GM21619 (cell line): ENCODE measurements around the gene LARP4B.

Source experiments
- ATAC-seq: cut with Tn5 transposase; IDR thresholded peaks from one replicate; pipeline ENCODE4 v1.9.1; 2021; ENCODE audit not compliant: unreplicated experiment

Gene LARP4B

DNA sequence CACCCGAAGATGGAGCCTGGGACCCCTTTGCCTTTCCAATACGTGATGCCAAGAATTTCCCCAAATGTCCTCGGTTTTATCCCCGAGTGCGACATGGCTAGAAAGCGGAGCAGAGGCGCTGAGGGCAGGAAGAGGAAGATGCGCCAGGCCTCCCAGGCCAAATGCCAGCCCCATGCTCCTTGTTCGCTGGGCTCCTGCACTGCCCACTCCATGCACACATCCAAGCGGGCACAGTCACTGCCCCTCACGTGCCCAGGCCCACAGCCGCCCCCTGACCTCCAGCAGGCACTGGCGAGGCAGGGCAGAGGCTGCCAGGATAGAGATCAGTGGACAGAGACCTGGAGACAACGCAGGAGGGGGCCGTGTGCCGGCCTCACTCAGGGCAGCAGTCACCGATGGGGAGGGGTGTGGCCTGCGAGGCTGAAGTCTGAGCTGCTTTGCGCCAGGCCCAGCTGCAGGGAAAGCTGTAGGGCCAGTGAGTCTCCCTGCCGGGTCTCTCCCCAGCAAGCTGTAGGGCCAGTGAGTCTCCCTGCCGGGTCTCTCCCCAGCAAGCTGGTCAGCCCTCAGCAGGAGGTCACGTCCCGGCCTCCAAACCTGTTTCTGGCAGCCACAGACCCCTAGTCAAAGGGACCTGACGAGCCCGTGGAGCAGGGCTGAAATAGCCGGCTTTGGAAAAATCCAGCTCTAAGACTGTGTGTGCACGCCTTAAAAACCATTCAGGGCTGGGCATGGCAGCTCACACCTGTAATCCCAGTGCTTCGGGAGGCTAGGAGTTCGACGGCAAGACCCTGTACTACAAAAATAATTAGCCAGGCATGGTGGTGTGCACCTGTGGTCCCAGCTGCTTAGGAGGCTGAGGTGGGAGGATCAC lies 141.4 kb downstream of the LARP4B start:
- ATAC-seq: no peak

DNA sequence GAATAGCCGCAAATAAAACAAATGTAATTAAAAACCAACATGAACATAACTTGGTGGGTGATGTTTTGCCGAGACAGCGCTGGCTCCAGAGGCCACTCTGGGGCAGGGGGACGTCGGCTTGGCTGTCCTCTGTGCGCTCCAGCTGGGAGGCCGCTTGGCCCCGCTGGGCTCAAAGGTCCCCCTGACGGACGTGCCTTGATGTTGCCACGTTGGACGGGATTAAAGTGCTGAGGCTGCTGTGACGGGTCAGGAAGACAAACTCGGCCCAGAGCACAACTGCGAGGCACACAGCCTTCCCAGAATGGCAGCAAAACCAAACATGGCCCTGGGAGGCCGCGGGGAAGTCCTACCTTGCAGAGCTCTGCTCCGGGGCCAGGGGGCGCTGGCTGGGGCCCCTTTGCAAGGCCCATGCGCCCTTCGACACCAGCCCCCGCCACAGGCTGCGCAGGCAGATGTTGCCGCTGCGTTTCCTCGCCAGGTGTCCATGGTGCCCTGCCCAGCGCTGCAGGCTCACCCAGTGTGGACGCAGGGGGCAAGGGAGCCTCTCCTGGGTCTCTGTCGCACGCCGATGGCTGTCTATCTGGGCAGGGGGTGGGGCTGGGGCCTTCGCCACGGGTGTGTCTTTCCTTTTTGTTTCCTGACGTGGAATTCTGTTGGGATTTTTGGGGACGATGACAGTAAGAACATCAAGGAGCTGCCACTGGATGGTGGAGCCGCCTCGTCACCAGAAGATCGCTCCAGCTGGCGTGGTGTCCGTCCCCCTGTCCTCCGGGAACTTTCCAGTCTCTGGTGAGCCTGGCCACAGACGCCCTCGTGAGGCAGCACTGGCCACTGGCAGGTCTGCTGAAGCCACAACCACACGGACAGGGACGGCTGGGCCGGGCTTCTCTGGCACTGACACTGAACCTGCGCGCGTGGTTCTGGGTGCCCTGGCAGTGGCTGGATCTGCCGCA lies 142.4 kb downstream of the LARP4B start:
- ATAC-seq: no peak

DNA sequence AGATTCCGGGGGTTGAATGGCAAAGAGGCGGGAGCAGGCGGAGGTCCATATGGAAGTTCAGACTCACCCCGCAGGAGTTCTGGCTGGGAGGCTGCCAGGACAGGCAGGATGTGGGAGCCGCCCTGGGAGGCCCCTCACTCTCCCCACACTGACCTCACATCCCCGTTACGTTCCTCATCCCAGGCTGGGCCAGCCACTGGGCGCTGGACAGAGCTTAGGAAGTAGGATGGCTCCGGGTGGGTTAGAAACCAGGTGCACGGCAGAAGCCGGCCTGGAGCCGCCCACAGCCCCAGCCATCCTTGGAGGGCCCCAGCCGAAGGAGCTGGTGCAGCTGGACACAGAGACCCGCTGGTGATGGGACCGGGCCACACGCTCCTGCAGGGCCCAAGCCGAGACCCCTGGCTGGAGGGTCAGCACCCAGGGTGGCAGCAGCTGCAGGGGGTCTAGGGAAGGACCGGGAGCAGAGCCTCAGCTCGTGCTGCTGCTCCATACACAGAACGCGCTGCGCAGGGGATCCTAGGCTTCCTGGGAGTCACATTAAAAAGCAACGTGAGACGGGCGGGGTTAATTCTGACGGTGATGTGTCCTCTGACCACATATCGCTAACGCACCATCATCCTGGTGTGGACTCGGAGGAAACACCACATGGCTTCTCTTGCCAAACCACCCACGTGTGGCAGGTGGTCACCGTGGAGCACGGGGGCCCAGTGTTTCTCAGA lies 143.4 kb downstream of the LARP4B start:
- no peak for ATAC-seq

DNA sequence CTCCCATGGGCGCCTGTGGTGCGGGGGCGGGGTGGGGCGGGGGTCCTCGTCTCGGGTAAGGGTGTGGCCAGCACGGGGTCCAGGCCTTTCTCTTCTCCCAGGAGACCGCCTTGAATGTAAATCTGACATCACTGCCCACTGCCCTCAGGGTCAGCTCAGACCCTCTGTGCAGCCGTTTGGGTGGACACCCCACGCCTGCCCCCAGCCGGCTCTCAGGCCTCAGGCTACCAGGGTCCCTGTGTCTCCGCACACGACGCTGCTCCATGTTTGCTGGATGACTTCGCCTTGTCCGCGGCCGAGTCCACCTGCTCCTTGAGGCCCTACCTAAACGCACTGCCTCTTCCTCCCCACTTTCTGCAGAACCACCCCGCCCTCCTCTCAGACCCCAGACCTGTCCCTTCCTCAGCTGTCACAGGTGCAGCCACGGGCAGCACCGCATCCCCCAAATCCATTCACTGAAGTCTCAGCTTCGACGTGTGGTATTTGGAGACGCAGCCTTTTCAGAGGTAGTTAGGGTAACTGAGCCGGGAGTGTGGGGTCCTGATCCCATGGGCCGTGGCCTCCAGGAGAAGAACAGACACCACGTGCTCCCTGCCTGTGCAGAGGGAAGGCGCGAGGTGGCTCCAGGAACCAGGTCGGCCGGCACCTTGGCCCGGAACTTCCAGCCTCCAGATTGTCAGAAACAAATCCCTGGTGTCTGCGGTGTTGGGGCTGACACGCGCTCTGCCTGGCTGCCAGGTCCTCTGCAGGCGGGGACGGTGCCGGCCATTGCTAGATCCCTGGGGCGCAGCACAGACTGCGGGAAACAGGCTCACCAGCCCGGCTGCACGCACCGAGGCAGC lies 144.7 kb downstream of the LARP4B start:
- no peak for ATAC-seq

DNA sequence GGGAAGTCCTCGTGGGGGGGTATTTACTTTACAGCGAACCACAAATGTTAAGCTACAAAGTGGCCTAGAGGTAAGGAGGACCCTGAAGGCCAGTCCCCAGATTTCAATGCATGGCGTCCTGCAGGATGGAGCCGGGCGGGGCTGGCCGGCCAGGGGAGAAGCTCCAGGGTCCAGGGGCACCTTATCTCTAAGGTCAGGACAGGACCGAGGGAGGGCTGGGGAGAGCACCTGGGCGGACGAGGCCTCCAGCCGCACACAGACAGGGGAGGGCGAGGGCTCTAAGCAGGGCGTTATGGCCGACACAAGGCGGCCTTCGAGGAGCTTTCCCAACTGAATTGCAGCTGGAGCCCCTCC lies 145.7 kb downstream of the LARP4B start:
- ATAC-seq: no peak

DNA sequence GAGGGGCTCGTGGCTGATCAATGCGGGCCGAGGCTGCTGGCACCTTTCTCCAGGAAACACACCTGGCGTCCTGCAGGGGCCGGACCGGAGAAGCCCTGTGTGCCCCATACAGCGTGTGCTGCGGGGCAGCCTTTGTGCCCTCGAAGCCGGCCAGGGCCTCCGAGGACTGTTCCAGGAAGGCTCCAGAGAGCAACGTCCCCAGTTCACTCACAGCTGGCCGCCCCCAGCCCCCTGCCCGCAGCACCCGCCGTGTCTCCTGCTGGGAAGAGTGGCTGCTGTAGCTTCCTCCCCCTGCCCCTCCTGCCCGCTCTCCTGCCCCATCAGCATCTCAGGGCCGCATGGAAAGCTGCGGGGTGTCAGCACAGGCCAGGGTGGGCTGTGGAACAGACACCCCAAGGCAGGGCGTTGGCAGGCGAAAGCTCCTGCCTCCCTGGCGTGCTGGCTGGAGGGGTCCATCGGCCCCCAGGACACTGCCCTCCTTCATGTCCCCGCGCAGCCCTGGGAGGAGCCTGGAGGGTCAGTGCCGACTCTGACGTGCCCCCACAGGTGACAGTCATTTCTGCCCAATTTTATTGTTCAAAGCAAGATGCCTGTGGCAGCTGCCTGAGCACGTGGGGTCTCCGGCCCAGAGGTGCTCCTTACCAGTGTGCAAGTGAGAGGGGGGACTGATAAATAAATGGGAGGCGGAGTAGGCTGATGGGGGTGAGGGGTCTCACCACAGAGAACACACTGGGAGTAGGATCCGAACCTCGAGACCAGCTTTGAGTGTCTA lies 146.2 kb downstream of the LARP4B start:
- no peak for ATAC-seq

DNA sequence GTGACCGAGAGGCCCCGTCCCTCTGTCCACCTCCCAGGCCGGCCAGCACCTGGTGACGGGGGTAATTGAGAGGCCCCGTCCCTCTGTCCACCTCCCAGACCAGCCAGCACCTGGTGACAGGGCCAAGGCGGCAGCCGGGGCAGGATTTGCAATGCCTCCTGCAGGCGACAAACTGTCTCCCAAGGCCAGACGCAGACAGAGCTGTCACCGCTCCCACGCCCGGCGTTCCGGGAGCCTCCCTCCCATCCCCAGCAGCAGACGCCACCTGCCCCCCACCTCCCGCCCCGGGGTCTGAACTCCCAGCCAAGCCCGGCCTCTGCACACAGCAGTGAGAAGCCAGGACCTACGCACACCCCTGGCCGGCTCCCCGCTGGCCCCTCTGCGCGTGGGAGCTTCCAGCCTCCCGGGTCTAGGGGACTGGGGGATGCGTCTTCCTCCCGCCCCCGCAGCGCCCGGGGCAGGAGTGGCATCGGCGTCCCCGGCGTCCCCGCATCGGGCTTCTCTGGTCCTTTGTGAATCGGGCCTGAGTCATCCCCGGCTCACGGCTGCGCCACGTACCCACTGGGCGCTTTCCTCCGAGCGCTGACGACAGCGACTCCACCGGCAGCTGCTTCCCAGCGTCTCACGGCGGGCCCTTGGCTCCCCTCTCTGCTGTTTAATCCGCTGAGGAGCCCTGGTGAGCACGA lies 147.0 kb downstream of the LARP4B start:
- ATAC-seq: no peak

DNA sequence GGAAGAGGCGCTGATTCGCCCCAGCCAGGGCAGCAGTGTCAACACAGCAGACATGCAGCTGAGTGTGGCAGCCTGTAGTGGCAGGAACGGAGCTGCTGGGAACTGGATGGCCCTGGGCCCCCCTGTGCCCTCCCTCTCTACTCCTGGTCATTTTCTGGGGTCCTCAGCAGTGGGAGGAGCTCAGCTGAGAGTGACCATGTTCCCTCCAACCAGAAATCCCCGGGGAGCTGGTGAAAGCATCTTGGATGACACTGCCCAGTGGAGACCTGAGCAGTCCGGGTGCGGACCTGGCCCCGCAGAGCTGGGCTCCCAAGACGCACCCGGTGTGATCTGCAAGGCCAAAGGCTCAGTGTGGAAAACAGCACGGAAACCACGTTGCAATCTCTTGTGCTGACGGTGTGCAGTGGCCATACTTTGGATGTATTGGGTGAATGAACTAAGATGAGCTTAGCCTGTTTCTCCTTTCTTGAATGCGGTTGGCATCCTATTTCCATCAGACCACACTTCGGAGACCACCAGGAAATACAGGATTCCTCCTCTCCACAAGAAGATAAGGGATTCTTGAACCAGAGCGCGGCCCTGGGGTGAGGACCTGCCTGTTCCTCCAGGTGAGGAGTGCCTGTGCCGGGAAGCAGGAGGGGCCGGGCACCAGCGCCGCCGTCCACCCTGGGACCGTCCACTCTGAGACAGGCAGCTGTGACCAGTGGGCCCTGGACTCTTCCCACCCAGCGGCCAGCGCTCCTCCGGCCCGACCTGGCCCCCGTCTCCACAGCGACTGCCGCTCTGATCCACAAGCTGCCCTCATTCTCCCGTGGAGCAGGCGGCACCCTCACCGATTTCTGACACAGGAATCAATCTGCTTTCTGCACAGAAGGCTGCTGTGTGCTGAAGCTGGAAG lies 148.5 kb downstream of the LARP4B start:
- no peak for ATAC-seq

DNA sequence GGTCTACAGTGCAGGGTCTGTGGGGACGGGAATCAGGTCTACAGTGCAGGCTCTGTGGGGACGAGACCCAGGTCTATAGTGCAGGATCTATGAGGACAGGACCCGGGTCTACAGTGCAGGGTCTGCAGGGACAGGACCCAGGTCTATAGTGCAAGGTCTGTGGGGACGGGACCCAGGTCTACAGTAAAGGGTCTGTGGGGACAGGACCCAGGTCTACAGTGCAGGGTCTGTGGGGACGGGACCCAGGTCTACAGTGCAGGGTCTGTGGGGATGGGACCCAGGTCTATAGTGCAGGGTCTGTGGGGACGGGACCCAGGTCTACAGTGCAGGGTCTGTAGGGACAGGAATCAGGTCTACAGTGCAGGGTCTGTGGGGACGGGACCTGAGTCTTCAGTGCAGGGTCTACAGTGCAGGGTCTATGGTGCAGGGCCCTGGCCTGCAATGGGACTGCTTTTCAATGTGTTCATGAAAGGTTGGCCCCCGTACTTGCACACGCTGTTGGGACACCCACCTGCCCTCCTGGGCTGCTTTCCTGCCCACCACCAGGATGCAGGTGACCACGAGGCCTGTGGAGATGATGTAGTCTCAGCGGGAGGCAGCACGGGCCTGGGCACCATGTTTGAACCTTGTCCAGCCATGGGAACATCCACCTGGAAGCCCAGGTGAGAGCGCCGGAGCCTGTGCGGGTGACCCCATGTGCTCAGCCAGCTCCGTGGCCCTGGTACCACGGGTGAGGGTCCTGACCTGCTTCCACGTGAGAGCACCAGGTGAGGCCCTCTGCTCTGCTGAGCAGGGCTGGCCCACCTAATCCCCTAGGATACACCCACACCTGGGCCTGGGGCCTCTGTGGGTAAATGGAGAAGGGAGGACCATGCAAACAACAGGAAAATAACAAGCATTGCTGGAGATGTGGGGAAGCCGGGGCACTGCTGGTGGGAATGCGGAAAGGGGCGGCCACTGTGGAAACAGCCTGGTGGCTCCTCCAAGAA lies 150.7 kb downstream of the LARP4B start:
- no peak for ATAC-seq

DNA sequence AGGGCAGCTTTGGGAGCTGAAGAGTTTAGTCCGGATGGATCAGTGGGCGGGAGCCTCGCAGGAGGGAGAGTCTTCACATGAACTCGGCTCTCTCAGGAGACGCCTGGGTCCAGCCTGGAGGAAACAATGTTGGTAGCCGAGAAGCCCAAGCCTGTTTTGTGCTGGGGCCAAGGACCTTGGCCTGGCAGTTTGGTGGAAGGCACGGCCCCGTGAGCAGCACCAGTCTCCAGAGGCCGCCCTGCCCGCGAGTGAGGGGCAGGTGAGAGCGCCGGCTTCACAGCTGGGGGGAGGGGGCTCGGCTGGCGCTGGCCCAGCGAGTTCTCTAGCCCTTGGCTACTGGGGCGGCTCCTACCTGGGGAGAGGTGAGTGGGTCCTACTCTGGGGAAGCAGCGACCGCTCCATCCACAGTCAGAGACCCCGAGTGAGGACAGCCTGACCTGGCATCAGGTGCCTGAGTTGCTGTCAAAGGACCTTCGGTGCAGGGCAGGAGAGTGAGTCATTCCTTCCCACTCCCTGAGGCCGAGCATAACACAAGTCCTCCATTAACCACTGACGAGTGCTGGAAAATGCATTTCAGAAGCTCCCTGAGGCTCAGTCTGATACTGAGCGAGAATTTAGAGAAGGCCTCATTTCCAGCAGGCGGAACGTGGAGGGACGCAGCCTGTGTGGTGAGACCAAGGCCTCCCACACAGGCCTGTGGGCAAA lies 152.7 kb downstream of the LARP4B start:
- no peak for ATAC-seq

DNA sequence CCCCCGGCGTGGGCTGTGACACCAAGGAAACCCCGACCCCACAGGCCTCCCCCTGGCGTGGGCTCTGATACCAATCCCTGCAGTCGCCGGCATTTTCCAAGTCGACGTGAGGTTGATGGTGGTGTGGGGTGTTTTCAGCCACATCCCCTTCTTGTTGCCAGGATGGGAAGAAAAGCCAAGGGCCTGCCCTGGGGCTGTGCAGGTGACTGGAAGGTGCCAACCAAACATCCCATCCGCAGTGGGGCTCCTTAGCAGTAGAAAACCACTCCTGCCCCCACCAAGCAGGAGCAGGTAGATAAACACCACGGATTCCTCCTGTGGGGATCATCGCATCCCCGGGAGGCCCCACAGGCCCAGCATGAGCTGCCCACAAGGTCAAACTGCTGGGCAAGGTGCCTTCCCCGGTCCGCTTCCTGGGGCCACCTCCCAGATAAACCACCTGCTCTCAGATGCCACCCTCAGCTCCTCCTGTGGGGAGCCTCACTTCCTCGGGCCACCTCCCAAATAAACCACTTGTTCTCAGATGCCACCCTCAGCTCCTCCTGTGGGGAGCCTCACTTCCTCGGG lies 153.5 kb downstream of the LARP4B start:
- no peak for ATAC-seq

DNA sequence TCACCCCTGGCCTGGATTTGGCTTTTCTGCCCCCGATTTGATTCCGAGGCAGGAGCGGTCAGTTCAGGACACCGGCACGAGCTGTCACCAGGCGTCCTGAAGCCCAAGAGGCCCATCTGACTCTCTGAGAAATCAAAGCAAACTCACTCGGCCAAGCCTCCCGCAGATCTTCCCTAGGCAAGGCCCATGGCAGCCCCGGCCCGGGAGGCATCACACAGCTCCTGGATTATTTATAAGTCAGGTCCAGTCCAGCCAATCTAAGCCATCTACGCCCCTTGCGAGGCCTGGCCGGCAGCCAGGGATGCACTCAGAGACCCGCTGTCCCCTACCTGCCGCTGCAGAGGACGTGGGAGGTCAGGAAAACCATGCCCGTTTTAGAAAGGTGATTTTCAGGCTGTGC lies 154.7 kb downstream of the LARP4B start:
- no peak for ATAC-seq

DNA sequence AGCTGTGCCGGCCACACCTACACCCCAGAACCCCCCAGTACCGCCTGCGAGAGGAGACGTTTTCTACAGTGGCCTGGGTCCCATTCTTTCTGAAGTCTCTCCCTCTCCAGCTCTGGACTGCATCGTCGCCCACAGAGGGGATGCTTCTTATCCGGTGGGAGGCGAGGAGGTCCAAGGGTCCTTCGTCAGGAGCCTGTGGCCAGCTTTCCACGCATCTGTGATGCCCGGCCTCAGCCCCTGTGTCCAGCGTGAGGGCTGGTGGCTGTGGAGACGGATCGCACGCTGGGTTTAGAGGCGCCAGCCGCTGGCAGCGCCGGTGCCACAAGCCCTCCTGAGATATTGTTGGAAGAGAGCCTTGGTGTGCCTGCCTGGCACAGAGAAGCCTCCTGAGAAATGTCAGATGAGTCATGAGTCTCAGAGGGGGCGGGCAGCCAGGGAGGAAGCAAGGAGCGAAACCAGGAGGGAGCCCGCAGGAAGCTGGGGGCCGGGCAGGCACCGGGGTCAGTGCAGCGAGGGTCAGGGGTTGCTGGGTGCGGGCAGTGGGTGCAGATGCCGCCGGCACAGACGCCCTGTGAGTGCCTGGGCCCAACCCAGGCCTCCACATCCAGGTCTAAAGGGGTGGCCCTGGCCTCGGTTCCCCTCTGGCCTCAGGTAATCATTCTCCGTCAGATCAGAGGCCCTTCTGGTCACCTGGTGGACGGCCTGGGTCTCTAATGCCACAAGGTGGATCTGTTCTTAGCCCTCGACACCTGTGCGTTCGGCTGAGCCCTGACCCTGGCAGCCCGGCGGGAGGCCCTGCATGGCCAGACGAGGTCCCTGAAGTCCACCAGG lies 156.0 kb downstream of the LARP4B start:
- ATAC-seq: no peak

DNA sequence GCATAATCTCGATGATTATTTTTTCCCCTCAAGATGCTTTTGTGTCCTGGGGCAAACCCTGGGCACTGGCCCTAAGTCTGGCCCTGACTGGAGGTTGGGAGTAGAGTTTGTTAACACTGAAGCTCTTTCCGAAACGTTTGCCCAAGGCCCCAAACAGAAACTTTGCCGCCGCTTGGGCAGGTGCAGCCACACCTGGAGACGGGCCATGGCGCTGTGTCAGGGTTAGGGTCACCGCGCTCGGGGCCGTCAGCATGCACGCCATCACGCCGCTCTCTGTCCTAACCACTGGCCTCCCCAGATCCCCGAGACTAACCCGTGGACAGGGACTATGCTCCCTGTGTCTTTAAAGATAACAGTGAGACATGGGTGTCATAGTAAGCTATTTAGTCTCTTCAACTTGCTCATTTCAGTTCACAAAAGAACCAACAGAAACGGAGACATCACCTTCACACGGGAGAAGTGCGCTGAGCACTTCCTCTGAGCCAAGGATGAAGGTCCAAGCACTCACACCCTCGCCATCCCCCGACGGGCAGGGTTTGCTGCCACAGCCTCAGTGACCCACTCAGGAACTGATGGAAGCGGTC lies 156.8 kb downstream of the LARP4B start:
- no peak for ATAC-seq

DNA sequence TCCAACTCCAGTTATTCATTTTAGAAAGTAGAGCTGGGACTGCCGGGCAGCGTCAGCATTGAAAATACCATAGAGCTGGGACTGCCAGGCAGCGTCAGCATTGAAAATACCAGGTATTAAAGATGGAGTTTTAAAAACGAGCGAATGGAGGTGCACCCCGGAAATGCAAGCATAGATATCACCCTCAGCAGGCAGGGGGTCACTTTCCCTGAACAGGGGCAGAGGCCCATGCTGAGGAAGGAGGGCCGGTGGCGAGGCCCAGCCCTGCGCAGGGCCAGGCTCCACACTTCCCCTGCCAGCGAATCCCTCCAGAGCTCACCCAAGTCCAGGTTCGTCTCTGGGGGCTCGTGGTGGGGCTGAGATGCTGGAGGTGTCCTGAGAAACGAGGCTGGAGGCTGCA lies 157.3 kb downstream of the LARP4B start:
- no peak for ATAC-seq
